MM.1S (cell line): ENCODE data around the gene TFDP2.

ENCODE experiments used
- CTCF ChIP-seq: fragments of 300-600 bp; sonication (generic); IDR thresholded peaks from 2 replicates; pipeline ENCODE4 v1.5.1; 2016; ENCODE audit warnings: antibody characterized with exemption, low read length, mixed read lengths
- EZH2 ChIP-seq: fragments of 300-600 bp; sonication (generic); optimal IDR thresholded peaks from 2 replicates; pipeline ENCODE3; 2017; ENCODE audit warnings: low read depth, mild to moderate bottlenecking, antibody characterized with exemption, low read length, mixed read lengths

DNA sequence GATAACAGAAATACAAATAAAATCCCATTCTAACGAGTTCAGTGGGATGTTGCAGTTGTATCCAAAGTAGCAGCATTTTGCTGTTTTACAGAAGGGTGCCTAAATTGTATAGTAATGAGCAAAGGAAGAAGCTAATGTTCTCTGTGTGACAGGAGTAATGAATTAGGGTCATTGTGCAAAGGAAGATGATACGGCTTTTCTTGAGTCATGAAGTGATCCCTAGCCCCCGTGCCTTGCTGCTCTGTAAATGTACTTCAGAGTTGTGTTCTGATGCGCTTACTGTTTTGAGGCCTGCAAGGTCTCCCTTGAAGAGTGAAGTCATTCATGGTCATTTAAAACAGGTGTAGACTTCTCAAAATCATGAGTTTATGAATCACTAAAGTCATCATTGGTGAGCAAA, 235.0 kb downstream of the TFDP2 start:
- TF ChIP-seq CTCF, result no peak
- TF ChIP-seq EZH2, result no peak
